Large intestine (tissue), 3 donors: Measurements from ENCODE around the gene CPN2. TPM values are rescaled to one million over a fixed set of nuclear protein-coding genes. Genes with fewer than 3 reads are reported as not detected.

ENCODE experiments used
- DNase-seq, 2 donors: peaks; one replicate each; pipeline versions ENCODE4 v3.0.0 to v3.0.0-alpha.2; 2013
- H3K27ac ChIP-seq: one replicate; pipeline ENCODE4 v1.5.1; 2013; ENCODE audit warnings: low read length
- H3K27me3 ChIP-seq: 2 replicates; pipeline ENCODE4 v1.6.1; 2013; ENCODE audit warnings: low read length; ENCODE audit not compliant: control insufficient read depth, insufficient read depth
- H3K36me3 ChIP-seq: 2 replicates; pipeline ENCODE4 v1.6.1; 2013; ENCODE audit warnings: low read length; ENCODE audit not compliant: control insufficient read depth, insufficient read depth
- H3K4me1 ChIP-seq: one replicate; pipeline ENCODE4 v1.6.1; 2013; ENCODE audit warnings: low read length; ENCODE audit not compliant: control insufficient read depth, insufficient read depth
- H3K4me3 ChIP-seq: one replicate; pipeline ENCODE4 v1.5.1; 2013; ENCODE audit warnings: low read length
- H3K9me3 ChIP-seq: one replicate; pipeline ENCODE4 v1.6.1; 2013; ENCODE audit warnings: mild to moderate bottlenecking, low read depth, low read length, moderate library complexity; ENCODE audit not compliant: control insufficient read depth
- WGBS: methylation state at CpG from one replicate; pipeline ENCODE4 v1.1.5; 2013; ENCODE audit warnings: low lambda C conversion rate; ENCODE audit not compliant: insufficient coverage; 5-methylcytosine and 5-hydroxymethylcytosine counted together
- polyA plus RNA-seq: library from polyadenylated mRNA; unstranded; fragments of 120-200 nt; gene quantifications from one replicate; pipeline ENCODE4 v1.2.1, GENCODE V29; 2013

CPN2 gene
- polyA plus RNA-seq, 1 donor: 0.09 TPM

DNA sequence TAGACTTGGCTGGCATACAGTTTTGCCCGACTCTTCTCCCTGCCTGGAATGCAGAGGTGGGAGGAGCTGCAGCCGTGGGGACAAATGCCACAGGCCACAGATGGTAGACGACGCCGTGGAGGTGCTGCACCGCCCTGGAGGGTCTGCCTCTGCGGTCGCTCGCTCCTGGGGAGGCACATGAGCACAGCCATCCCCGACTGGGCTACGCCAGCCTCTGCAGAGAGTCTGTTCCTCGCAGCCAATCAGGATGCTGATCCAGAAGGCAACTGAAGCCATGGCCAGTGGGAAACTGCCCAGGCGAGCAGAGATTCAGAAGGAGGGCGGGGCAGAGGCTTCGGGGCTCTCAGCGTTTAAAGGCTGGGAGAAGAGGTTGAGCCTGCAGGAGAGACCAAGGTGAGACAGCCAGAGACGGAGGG, 30.3 kb upstream of the CPN2 start:
- Histone ChIP-seq H3K4me1 (no peaks in the 10 kb centered on the region), H3K9me3 (no peaks in the 10 kb centered on the region), H3K27ac (no peak overlapping the region), H3K36me3 (no peaks in the 10 kb centered on the region), H3K4me3 (no peak overlapping the region), H3K27me3 (peaks cover 5% of the 10 kb centered on the region)
- no peak for DNase-seq
- WGBS: no CpG with 5 or more reads among the region's 17 CpGs

GRCh38 chr3:194380326-194380725, 29.2 kb upstream of the CPN2 start:
- Histone ChIP-seq H3K4me1 (no peaks in the 10 kb centered on the region), H3K27me3 (peaks cover 5% of the 10 kb centered on the region), H3K9me3 (no peaks in the 10 kb centered on the region), H3K36me3 (no peaks in the 10 kb centered on the region), H3K4me3 (no peak overlapping the region), H3K27ac (no peak overlapping the region)
- no CpG with 5 or more reads among the region's 7 CpGs for WGBS
- DNase-seq: no peak

DNA sequence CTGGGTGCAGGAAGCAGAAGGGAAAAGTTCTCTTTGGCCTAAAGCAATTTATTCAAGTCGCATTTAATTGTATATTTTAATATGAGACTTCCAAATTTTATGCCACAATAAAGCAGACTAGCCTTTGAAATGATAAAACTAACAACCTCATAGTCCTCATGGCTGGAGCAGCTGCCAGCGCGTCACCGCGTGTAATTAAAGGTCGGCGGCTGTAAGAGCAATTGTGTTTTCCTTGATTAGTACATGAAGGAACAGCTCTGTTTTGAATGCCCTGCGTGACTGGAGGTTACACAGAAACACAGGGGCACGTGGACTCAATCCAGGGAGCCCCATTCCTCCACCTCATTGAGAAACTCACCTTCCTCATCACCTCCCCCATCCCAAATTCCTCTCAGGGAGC, 28.5 kb upstream of the CPN2 start:
- no peaks in the 10 kb centered on the region for H3K36me3 ChIP-seq
- no peak overlapping the region for H3K27ac ChIP-seq
- no peaks in the 10 kb centered on the region for H3K4me1 ChIP-seq
- DNase-seq: peak in 1 of 2 donors; percentile 27
- peaks cover 5% of the 10 kb centered on the region for H3K27me3 ChIP-seq
- H3K4me3 ChIP-seq: no peak overlapping the region
- no CpG with 5 or more reads among the region's 9 CpGs for WGBS
- no peaks in the 10 kb centered on the region for H3K9me3 ChIP-seq

- Histone ChIP-seq H3K4me1 (no peaks in the 10 kb centered on the region), H3K4me3 (no peak overlapping the region), H3K9me3 (no peaks in the 10 kb centered on the region), H3K27me3 (peaks cover 5% of the 10 kb centered on the region), H3K36me3 (no peaks in the 10 kb centered on the region), H3K27ac (no peak overlapping the region)
- DNase-seq: no peak
- WGBS: no CpG with 5 or more reads among the region's 6 CpGs
These were observed 28.1 kb upstream of the CPN2 start for GRCh38 chr3:194379231-194379630.

- Histone ChIP-seq H3K4me3 (no peak overlapping the region), H3K36me3 (no peaks in the 10 kb centered on the region), H3K4me1 (no peaks in the 10 kb centered on the region), H3K27ac (no peak overlapping the region), H3K9me3 (no peaks in the 10 kb centered on the region), H3K27me3 (peaks cover 3% of the 10 kb centered on the region)
- WGBS: 100% methylated on average over 1 of the region's 1 CpG
- DNase-seq: no peak
These were observed 26.6 kb upstream of the CPN2 start for GRCh38 chr3:194377708-194378107.

GRCh38 chr3:194376241-194376560, 25.1 kb upstream of the CPN2 start:
- no peaks in the 10 kb centered on the region for H3K9me3 ChIP-seq
- no peak for DNase-seq
- no peak overlapping the region for H3K27ac ChIP-seq
- H3K36me3 ChIP-seq: no peaks in the 10 kb centered on the region
- no peaks in the 10 kb centered on the region for H3K4me1 ChIP-seq
- peaks cover 5% of the 10 kb centered on the region for H3K27me3 ChIP-seq
- WGBS: 100% methylated on average over 1 of the region's 10 CpGs
- H3K4me3 ChIP-seq: no peak overlapping the region

DNA sequence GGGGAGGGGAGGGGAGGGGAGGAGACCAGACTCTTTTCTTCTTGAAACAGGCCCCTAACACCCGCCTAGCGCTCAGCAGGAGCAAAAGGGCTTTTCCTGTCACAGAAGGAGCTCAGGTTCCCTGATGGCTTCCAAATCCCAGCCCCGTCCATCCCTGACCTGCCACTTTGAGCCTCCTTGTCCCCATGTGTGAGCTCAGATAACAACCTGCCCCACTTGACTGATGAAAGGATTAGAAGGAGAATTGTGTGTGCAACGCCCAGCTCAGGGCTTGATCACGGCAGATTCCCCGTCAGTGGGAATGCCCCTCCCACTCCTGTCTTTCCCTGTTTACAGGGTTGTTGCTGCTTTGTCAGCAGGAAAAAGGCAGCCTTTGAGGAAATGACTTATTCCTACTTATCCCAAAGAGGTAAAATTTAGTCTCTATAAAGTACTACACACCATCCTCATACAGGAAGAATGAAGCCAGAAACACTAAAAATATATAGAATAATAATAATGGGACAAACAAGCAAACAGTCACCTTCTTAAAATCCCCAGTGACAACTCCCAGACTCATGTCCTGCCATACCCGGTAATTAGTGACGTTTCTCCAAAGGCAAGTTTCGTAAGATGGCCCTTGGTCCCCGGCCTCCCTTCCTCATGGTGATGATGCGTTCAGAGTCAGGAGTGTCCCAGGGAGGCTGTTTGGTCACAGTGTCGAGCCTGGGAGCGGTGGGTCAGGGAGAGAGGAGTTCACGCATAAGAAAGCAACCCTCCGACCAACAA, 24.5 kb upstream of the CPN2 start:
- peak in 1 of 2 donors; percentile 35 for DNase-seq
- Histone ChIP-seq H3K36me3 (no peaks in the 10 kb centered on the region), H3K27me3 (peaks cover 6% of the 10 kb centered on the region), H3K4me3 (no peak overlapping the region), H3K9me3 (no peaks in the 10 kb centered on the region), H3K4me1 (no peaks in the 10 kb centered on the region), H3K27ac (no peak overlapping the region)
- no CpG with 5 or more reads among the region's 15 CpGs for WGBS

- WGBS: 93% methylated on average over 3 of the region's 10 CpGs
- Histone ChIP-seq H3K4me1 (no peaks in the 10 kb centered on the region), H3K36me3 (no peaks in the 10 kb centered on the region), H3K4me3 (no peak overlapping the region), H3K27ac (no peak overlapping the region), H3K9me3 (no peaks in the 10 kb centered on the region), H3K27me3 (peaks cover 10% of the 10 kb centered on the region)
- no peak for DNase-seq
These were observed 23.8 kb upstream of the CPN2 start for GRCh38 chr3:194374935-194375334.

DNA sequence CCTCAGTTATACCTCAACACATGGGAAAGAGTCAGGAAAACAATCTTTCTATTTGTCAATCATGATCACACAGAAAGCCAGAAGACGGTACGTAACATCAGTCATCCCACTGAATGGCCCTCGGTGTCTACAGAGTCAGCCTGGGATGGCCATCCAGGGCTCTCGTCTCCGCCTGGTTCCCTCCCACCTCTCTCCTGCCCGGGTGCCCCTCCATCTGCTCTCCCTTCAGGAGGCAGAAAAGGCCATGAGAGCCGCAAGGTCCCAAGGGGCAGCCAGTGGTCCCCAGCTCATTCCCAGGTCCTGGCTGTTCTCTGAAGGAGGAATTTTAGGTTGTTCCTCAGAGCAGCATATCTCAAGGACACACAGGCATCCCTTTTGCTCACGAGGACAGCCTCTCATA, 22.8 kb upstream of the CPN2 start:
- WGBS: no CpG with 5 or more reads among the region's 8 CpGs
- H3K36me3 ChIP-seq: no peaks in the 10 kb centered on the region
- no peaks in the 10 kb centered on the region for H3K4me1 ChIP-seq
- DNase-seq: no peak
- H3K4me3 ChIP-seq: no peak overlapping the region
- H3K9me3 ChIP-seq: no peaks in the 10 kb centered on the region
- no peak overlapping the region for H3K27ac ChIP-seq
- H3K27me3 ChIP-seq: peaks cover 21% of the 10 kb centered on the region

- no peak for DNase-seq
- Histone ChIP-seq H3K27me3 (peaks cover 29% of the 10 kb centered on the region), H3K27ac (no peak overlapping the region), H3K9me3 (no peaks in the 10 kb centered on the region), H3K36me3 (no peaks in the 10 kb centered on the region), H3K4me3 (no peak overlapping the region), H3K4me1 (no peaks in the 10 kb centered on the region)
- no CpG with 5 or more reads among the region's 14 CpGs for WGBS
These were observed 21.9 kb upstream of the CPN2 start for GRCh38 chr3:194373028-194373427.

DNA sequence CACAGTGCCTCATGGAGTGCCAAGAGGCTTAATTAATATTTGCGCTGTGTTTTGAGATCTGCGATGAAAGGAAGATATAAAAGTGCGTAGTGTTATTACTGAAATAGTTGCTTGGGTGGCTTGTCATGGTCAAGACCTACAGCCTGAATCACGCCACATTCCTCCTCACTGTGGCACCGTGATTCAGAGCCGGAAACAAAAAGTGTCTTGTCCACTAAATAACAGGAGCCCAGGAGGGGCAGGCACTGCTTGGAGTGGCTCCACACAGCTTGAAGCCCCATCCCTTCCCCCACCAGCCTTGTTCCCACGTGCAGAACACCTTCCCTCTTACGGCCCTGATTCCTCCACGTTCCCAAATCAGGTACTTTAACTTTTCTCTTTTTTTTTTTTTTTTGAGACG, 19.6 kb upstream of the CPN2 start:
- Histone ChIP-seq H3K9me3 (no peaks in the 10 kb centered on the region), H3K27ac (no peak overlapping the region), H3K36me3 (no peaks in the 10 kb centered on the region), H3K4me3 (no peak overlapping the region), H3K4me1 (no peaks in the 10 kb centered on the region), H3K27me3 (peaks cover 34% of the 10 kb centered on the region)
- DNase-seq: no peak
- 81% methylated on average over 3 of the region's 10 CpGs for WGBS
